Mesothelial cell of epicardium (in vitro differentiated cells): Measurements from ENCODE around the gene RIPOR1. TPM values are rescaled to one million over a fixed set of nuclear protein-coding genes. Genes with fewer than 3 reads are reported as not detected.

Experiments
- DNase-seq, 2 experiments: peaks; one replicate each; pipeline ENCODE4 v3.0.0; 2021; ENCODE audit warnings: low spot score in 2 of 2; ENCODE audit not compliant: unreplicated experiment in 2 of 2
- H3K27ac Mint-ChIP-seq: 2 replicates; pipeline ENCODE4 v1.8.0; 2021; ENCODE audit warnings: mixed read lengths
- H3K27me3 Mint-ChIP-seq: 2 replicates; pipeline ENCODE4 v1.8.0; 2021; ENCODE audit warnings: low read depth, mixed read lengths
- H3K36me3 Mint-ChIP-seq: 2 replicates; pipeline ENCODE4 v1.8.0; 2021; ENCODE audit warnings: mixed read lengths
- H3K4me1 Mint-ChIP-seq: 2 replicates; pipeline ENCODE4 v1.8.0; 2021; ENCODE audit warnings: mixed read lengths
- H3K4me3 Mint-ChIP-seq: 2 replicates; pipeline ENCODE4 v1.8.0; 2021; ENCODE audit warnings: mild to moderate bottlenecking, moderate library complexity, mixed read lengths
- H3K9me3 Mint-ChIP-seq: 2 replicates; pipeline ENCODE4 v1.8.0; 2021; ENCODE audit warnings: mixed read lengths
- CTCF ChIP-seq: fragments of 200-600 bp; sonication (generic); IDR thresholded peaks from one replicate; pipeline ENCODE4 v1.5.0; 2021; ENCODE audit warnings: antibody characterized with exemption; ENCODE audit not compliant: unreplicated experiment
- total RNA-seq: library from RNA; stranded (reverse); gene quantifications from 3 replicates; pipeline ENCODE4 v1.2.1, GENCODE V29; 2021

Gene RIPOR1
- total RNA-seq, 1 donor from 2014 or later, result 69.2 TPM

- Mint-ChIP-seq H3K4me3 (peak overlapping the region; percentile 67), H3K27ac (peak overlapping the region; percentile 69), H3K27me3 (no peaks in the 10 kb centered on the region), H3K9me3 (no peaks in the 10 kb centered on the region), H3K4me1 (peaks cover 25% of the 10 kb centered on the region), H3K36me3 (peaks cover 13% of the 10 kb centered on the region)
- no peak for TF ChIP-seq CTCF
- DNase-seq, result peak in 1 of 2 experiments; percentile 61
Measured at GRCh38 chr16:67537270-67537635, 8.6 kb downstream of the RIPOR1 start.

- Mint-ChIP-seq H3K9me3 (no peaks in the 10 kb centered on the region), H3K36me3 (peaks cover 15% of the 10 kb centered on the region), H3K27me3 (no peaks in the 10 kb centered on the region), H3K27ac (no peak overlapping the region), H3K4me1 (peaks cover 25% of the 10 kb centered on the region), H3K4me3 (peak overlapping the region; percentile 67)
- peak in 1 of 2 experiments; percentile 54 for DNase-seq
- TF ChIP-seq CTCF, result no peak
Measured at GRCh38 chr16:67537636-67538591, 9.3 kb downstream of the RIPOR1 start.

GRCh38 chr16:67538666-67539101 is 10.1 kb downstream of the RIPOR1 start:
- H3K36me3 Mint-ChIP-seq, result peaks cover 12% of the 10 kb centered on the region
- DNase-seq, result no peak
- H3K4me1 Mint-ChIP-seq, result peaks cover 22% of the 10 kb centered on the region
- no peak for TF ChIP-seq CTCF
- H3K4me3 Mint-ChIP-seq, result peak overlapping the region; percentile 67
- no peaks in the 10 kb centered on the region for H3K9me3 Mint-ChIP-seq
- no peak overlapping the region for H3K27ac Mint-ChIP-seq
- no peaks in the 10 kb centered on the region for H3K27me3 Mint-ChIP-seq

GRCh38 chr16:67539271-67539670 is 10.6 kb downstream of the RIPOR1 start:
- Mint-ChIP-seq H3K27ac (no peak overlapping the region), H3K9me3 (no peaks in the 10 kb centered on the region), H3K4me3 (peak overlapping the region; percentile 67), H3K27me3 (no peaks in the 10 kb centered on the region), H3K36me3 (peaks cover 12% of the 10 kb centered on the region), H3K4me1 (peaks cover 22% of the 10 kb centered on the region)
- TF ChIP-seq CTCF, result no peak
- no peak for DNase-seq

- Mint-ChIP-seq H3K4me1 (peaks cover 22% of the 10 kb centered on the region), H3K9me3 (no peaks in the 10 kb centered on the region), H3K27me3 (no peaks in the 10 kb centered on the region), H3K4me3 (peak overlapping the region; percentile 67), H3K27ac (no peak overlapping the region), H3K36me3 (peaks cover 12% of the 10 kb centered on the region)
- TF ChIP-seq CTCF, result no peak
- DNase-seq, result no peak
Measured at GRCh38 chr16:67539691-67540635, 11.3 kb downstream of the RIPOR1 start.
